Activated CD4-positive, alpha-beta T cell treated with anti-CD3 and anti-CD28 coated beads for 1 hour (primary cell): ENCODE results near the gene SLC7A10.

Source experiments
- DNase-seq: peaks from one replicate; pipeline ENCODE4 v3.0.0-alpha.2; 2020

Gene SLC7A10

DNA sequence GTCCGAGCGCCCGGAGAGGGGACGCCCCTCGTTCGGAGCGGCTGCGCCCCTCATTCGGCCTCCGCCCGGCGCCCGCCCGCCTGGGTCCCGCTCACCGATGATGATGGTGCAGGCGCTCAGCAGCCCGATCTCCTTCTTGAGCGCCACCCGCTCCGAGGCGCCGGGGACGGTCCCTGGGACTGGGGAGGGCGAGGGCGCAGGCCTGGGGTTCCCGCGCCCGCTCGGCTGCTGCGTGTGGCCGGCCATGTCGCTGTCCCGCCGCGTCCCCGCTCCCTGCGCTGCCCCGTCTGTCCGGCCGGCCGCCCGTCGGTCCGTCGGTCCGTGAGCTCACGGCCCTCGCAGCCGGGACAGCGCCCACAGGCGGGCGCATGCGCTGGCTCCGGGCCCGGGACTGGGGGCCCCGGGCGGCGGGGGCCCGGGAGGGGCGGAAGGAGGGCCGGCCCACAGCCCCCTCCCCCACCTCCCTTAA is at the start of gene SLC7A10:
Gene SLC7A10, minus strand, starts transcription at position 393 of the 469 bp plus-strand sequence. Its CDS starts 147 bp downstream, at position 246.
- no peak for DNase-seq

GRCh38 chr19:33274663-33275558 is 49.3 kb upstream of the SLC7A10 start:
- no peak for DNase-seq

- DNase-seq, result no peak
These were observed 48.4 kb upstream of the SLC7A10 start for GRCh38 chr19:33273881-33274662.

DNA sequence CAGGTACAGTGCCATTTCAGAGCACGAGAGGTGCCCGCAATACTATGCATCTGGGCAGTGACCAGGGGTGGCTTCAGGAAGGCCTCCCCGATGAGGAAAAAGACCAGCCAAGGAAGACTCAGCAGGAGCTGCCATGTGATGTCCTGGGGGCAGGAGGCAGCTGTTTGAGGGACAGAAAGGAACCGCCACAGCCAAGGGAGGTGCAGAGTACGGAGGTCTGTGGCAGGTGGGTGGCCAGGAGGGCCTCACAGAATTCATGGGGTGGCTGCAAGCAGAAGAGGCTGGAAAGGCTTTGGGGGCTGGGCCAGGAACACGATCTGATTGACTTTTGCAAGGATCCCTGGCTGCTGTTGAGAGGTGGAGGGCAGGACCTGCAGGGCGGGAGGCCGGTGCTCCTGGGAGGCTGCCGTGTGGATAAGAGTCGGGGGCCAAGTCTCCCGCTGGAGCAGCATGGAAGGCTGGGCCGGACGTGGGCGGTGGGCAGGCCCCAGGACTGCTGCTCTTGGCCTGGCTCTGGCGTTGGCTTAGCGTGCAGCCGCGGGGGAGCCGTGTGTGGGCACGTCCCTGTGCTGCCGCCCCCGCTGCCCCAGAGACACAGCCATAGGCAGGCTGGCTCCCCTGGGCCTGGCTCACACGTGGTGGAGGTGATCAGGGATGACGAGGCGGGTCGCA is 47.6 kb upstream of the SLC7A10 start:
- DNase-seq, result no peak

DNA sequence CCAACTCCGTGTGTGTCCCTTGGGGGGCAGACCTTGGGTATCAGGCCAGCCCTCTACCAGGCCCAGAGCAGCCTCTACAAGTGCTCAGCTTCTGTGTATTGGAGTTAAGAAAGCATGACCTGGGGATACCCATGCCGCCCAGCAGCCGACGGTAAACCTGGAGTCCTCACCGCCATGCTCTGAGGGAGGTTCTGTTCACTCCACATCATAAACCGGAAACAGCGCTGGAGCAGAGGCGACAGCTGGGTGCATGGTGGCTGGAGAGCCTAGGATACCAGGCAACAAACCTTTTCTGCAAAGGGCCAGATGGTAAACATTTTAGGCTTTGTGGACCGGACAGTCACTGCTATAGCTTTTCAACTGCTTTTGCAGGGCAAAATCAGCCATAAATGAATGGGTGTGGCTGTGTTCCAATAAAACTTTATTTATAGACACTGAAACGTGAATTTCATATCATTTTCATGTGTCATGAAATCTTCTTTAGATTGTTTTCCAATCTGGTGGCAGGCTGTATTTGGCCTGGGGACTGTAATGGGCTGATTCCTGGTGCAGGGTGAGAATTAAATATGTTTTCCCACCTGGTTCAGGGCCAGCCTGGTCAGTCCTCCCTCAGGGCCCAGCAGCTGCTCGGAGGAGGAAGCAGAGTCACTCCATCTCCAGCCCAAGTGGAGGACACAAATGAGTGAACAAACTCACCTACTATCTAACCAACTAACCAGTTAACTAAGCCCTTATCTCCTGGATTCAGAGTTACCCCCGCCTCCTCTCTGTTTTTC is 45.8 kb upstream of the SLC7A10 start:
- DNase-seq, result no peak

- DNase-seq, result no peak
These were observed 45.1 kb upstream of the SLC7A10 start for GRCh38 chr19:33270769-33271168.

DNA sequence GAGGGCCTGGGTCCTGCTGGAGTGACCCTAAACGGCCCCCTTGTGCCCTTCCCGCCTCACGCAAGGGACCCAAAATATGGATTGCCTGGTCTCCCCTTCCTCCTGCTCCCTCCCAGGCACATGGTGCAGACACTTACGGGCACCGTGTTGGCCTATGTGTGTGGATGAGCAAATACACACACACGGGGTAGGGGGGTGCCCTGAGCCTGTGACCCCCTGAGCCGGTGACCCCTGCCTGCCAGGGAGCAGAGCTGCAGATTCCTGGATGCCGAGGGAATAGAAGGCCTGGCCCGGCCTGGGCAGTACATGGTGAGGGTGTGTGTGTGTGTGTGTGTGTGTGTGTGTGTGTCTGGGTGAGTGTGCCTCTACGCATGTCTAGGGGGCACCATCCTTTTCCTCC is 43.4 kb upstream of the SLC7A10 start:
- DNase-seq, result no peak

DNA sequence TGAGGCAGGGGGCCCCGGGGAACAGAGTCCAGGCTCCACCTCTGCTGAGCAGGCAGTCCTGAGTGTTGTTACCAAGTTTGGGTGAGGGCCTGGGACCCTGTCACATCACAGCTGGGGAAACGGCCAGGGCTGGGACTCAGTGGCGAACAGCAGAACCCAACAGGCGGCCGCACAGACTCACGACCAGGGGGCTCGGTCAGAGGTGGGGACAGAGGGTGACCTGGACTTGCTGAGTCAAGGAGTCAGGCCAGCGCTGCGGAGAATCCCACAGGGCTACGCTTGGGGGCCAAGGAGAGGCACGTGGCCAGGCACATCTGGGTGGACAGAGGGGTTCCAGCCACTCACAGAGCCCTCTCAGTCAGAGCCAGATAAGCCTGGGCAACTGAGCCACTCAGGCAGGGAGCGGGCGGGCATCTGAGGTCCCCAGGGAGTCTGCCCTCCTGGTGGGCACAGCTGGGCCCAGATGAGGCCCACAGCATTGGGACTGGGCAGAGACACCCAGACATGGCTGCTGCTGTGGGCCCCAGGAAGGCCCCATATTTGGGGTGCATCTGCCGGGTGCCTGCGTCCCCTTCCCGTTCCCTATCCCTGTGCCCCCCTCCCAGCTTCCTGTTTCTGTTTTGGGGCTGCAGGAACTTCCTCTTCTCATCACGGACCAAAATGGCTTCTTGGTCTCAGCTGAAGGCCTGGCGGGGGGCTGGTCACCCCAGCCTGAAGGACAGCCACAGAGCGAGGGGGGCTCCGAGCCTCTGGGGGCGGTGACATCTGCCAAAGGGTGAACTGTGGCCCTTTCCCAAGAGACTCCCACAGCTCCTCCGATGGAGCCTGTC is 42.7 kb upstream of the SLC7A10 start:
- DNase-seq, result no peak

DNA sequence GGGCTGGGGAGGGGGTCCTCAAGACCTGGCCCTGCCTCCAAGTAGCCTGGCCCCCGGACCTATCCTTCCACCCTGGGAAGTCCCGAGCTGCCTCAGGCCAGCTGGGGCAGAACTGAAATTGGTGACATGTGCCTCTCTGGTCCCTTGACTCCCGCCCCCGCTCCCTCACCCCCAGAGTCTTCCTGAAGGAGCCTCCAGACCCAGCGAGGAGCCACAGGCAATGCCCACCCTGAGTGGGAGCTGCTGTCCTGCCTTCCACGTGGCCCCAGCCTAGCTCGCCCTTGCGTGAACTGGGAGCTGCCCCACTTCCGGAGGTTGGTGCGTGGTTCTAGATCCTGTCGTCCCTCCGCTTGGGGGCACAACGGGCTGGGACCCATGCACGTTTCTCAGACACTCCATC is 42.1 kb upstream of the SLC7A10 start:
- DNase-seq, result no peak

DNA sequence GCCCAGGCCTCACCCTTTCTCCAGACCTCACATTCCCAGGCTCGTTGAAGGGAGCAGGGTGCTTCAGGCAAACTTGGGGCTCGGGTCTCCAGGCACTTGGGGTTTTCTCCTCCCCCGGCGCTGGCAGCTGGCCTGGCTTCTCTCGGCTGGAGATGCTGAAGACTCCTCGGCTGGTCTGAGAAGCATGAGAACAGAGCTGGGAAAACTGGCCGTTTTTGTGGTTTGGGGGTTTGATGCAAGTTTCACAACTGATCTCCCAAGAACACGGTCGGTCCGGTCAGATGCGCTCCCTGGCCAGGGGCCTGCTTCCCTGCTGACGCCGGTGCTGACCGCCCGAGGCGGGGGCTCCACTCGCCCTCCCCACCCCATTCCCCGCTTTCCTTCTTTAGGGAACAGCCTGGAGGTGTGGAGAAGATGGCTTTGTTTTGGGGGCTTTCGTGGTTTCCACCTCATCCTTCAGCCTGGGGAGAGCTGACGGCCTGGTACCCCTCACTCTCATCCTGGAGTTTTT is 41.4 kb upstream of the SLC7A10 start:
- no peak for DNase-seq

DNA sequence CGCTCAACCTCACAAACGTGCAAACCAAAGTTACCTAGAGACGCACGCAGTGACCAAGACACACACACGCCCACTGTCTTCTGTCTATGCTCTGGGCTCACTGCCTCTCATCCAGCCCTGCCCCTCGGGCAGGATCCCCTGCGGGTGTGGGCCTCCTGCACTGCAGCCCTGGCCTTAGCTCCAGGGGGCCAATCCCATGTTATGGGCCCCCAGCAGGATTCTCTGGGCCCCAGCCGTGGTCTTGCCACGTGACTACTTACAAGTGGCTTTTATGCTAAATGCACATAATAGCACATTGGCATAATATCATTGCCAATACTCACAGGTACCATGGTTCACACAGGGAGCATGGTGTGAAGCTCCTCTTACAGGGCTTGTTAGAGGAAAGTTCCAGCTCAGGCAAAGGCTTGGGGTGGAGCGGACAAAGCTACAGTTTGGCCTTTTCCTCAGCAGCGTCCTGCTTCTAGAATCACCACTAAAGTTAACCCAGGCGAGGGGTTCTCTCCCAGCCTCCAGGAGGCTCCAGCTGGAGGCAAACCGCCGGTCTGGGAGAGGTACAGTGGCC is 39.3 kb upstream of the SLC7A10 start:
- no peak for DNase-seq

DNA sequence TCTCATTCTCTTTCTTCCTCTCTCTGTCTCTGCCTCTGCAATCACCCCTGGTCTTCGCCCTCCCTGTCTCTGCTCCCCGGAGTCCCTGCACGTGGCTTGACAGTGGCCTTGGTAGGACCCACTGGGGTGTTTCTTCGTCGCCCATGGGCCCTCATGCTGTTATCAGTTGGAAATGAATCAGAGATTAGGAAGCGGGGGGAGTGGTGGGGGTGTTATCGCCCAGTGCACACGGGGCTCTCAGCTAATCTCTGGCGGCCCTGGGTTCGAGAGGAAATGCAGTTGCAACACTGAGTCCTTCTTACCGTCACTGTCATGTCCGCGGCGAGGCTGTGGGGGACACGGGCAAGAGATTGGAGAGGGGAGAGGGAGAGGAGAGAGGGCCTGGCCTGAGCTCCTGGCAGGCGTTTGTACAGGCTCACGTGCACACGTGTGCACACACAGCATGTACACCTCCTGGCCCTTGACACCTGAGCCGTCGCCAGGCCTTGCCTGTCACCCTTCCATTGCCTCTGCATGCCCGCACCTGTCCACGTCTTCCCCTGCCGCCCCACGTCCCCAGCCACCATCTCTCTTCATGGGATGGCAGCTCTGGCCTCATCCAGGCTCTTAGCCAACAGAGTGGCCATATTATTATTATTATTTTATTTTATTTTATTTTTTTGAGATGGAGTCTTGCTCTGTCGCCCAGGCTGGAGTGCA is 37.8 kb upstream of the SLC7A10 start:
- no peak for DNase-seq

DNA sequence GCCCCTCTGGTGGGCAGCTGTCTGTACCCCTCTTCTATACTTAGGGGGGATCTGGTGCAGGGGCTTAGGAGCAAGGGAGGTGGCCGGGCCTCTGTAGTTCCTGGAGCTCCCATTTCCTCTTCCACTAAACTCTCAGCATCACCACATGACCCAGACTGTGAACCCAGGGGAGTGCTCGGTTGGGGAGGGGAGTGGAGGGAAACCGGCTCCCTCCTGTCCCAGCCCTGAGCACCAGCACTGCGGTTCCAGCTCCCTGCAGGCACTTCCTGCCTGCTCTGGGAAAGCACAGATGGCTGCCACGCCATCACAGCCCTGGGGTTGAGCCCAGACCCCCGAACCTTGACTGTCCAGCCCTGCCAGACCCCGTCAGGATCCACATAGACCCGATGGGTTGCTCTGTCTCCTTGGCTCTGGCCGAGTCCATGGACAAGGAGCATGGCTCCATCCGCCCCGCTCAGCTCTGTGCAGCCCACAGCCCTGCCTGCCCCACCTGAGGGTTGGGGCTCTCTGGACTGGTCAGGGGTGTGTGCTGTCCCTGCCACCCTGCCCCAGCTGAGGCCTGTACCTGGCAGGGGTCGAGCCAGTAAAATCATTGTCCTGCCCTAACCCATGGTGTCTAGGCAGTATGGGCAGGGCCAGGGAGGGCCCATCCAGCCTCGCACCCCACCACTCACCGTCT is 36.0 kb upstream of the SLC7A10 start:
- DNase-seq, result no peak

GRCh38 chr19:33260628-33261418 is 35.2 kb upstream of the SLC7A10 start:
- DNase-seq, result no peak

GRCh38 chr19:33259539-33259938 is 33.9 kb upstream of the SLC7A10 start:
- DNase-seq, result no peak

GRCh38 chr19:33257828-33258227 is 32.2 kb upstream of the SLC7A10 start:
- DNase-seq, result no peak

DNA sequence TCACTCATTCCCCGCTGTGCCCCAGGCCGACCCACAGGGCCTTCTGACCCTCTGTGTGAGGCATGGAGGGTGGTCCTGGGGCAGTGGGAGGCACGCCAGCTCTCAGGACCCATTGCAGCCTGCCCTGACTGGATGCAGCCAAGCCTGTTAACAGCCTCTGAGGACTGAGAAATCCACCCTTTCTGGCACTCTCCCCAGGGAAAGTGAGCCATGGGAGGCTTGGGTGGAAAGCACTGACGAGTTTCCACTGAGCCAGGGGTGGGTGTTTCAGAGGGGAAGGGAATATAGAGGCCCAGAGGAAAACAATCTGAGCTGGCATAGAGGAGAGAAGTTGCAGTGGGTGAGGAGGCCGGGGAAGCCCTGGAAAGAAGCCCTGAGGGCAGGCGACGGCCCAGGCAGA is 30.6 kb upstream of the SLC7A10 start:
- no peak for DNase-seq

GRCh38 chr19:33255781-33256180 is 30.1 kb upstream of the SLC7A10 start:
- no peak for DNase-seq
